Activated CD4-positive, alpha-beta T cell treated with anti-CD3 and anti-CD28 coated beads, Interleukin-2, Interleukin-4, amounts not matched to agents 100 ng/mL and 50 ng/mL, durations not matched to agents 16 hours and 8 hours (primary cell): ENCODE data around the gene UVRAG.
"Not testable (repeated sequence)": the region's sequence is repeated elsewhere in the genome, so short reads cannot be mapped to it uniquely, and the experiment has no call there.

ENCODE experiments used
- DNase-seq: peaks from one replicate; pipeline ENCODE4 v3.0.0-alpha.2; 2020; ENCODE audit warnings: low spot score

UVRAG gene

GRCh38 chr11:75921808-75922207 is 106.8 kb downstream of the UVRAG start:
- DNase-seq = no peak

- DNase-seq = no peak
These were observed 110.2 kb downstream of the UVRAG start for GRCh38 chr11:75924966-75925784.

- DNase-seq = no peak
These were observed 110.8 kb downstream of the UVRAG start for GRCh38 chr11:75925785-75926164.

- DNase-seq = no peak
These were observed 114.7 kb downstream of the UVRAG start for GRCh38 chr11:75929706-75930105.

GRCh38 chr11:75930534-75930933 is 115.5 kb downstream of the UVRAG start:
- no peak for DNase-seq

GRCh38 chr11:75931124-75931523 is 116.1 kb downstream of the UVRAG start:
- no peak for DNase-seq

- not testable (repeated sequence) for DNase-seq
These were observed 118.7 kb downstream of the UVRAG start for GRCh38 chr11:75933736-75934135.

GRCh38 chr11:75934851-75935250 is 119.8 kb downstream of the UVRAG start:
- DNase-seq = no peak

- DNase-seq = no peak
These were observed 123.5 kb downstream of the UVRAG start for GRCh38 chr11:75938543-75938942.

GRCh38 chr11:75939516-75939915 is 124.5 kb downstream of the UVRAG start:
- DNase-seq = no peak

GRCh38 chr11:75939992-75940391 is 125.0 kb downstream of the UVRAG start:
- DNase-seq = no peak

GRCh38 chr11:75940911-75941310 is 125.9 kb downstream of the UVRAG start:
- DNase-seq = no peak

GRCh38 chr11:75944515-75944914 is 129.5 kb downstream of the UVRAG start:
- DNase-seq = no peak

GRCh38 chr11:75945446-75945845 is 130.4 kb downstream of the UVRAG start:
- DNase-seq = no peak

- DNase-seq = no peak
These were observed 130.9 kb downstream of the UVRAG start for GRCh38 chr11:75945947-75946346.

- DNase-seq = no peak
These were observed 131.8 kb downstream of the UVRAG start for GRCh38 chr11:75946531-75947530.

GRCh38 chr11:75949023-75949672 is 134.1 kb downstream of the UVRAG start:
- DNase-seq = no peak

- no peak for DNase-seq
These were observed 135.1 kb downstream of the UVRAG start for GRCh38 chr11:75950141-75950540.

- DNase-seq = no peak
These were observed 139.0 kb downstream of the UVRAG start for GRCh38 chr11:75954039-75954438.

GRCh38 chr11:75955443-75955842 is 140.4 kb downstream of the UVRAG start:
- DNase-seq = no peak

- no peak for DNase-seq
These were observed 144.5 kb downstream of the UVRAG start for GRCh38 chr11:75959540-75959939.

GRCh38 chr11:75964071-75964470 is 149.1 kb downstream of the UVRAG start:
- DNase-seq = no peak
